GM19239 (cell line): Measurements from ENCODE around the gene KCTD21.
"Not testable (repeated sequence)": the region's sequence is repeated elsewhere in the genome, so short reads cannot be mapped to it uniquely, and the experiment has no call there.

Experiments
- DNase-seq: peaks from one replicate; pipeline ENCODE4 v3.0.0; 2011; ENCODE audit warnings: low spot score; ENCODE audit not compliant: insufficient read length
- FAIRE-seq: peaks from 2 replicates; lab custom pipeline; 2011; peaks lifted over from hg19 to GRCh38; lab: Jason Lieb, UNC

The KCTD21 gene

DNA sequence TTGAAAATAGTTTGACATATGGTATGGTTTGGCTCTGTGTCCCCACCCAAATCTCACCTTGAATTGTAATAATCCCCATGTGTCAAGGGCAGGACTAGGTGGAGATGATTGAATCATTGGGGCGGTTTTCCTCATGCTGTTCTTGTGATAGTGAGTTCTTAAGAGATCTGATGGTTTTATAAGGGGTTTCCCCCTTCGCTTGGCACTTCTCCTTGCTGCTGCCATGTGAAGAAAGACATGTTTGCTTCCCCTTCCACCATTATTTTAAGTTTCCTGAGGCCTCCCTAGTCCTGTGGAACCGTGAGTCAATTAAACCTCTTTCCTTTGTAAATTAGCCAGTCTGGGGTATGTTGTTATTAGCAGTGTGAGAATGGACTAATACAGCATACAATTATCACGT lies 7.7 kb downstream of the KCTD21 start:
- no peak for FAIRE-seq
- no peak for DNase-seq

DNA sequence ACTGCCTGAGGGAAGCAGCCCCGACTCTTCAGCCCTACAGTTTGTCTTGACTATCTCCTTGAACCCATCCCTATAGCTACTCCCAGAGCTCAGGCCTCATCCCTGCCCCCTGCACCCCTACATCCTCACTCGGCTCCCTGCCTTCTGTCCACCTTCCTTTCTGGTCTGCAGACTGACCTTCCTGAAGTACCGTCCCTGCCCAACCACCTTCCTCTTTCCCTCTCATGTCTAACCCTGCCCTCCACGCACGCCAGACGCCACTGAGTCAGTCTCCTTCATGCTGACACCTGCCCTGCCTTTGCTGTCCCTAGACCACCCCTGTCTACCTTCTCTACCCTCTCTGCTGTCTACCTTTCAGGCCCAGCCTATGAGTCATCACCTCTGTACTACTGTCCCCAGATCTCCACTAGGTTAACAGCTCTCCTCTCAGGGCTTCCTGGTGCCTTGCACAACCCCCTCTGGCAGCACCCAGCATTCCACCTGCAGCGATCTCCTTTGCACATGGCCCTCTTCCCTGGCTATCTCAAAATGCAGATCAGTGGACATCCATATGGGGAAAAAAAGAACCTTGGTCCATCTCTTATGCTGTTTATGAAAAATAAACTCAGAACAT lies 8.9 kb downstream of the KCTD21 start:
- FAIRE-seq, result no peak
- DNase-seq, result no peak

DNA sequence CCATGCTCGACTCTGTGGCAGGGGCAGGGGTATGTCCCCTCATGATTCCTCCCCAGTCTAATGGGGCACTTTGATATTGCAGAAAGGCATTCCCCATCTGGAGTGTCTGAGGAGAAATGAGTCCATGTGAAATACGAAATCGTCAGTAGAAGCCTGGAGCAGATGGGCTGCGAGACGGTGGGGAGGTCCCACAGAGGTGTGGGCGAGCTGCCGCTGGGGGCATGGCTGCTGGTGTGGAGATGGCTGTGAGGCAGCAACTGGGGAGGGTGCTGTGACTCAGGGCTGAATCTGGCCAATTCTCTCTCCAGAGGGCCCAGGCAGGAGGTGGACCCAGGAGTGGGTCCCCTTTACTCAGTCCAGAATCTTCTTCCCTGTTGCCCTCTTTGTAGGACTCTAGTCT lies 11.2 kb downstream of the KCTD21 start:
- no peak for FAIRE-seq

DNA sequence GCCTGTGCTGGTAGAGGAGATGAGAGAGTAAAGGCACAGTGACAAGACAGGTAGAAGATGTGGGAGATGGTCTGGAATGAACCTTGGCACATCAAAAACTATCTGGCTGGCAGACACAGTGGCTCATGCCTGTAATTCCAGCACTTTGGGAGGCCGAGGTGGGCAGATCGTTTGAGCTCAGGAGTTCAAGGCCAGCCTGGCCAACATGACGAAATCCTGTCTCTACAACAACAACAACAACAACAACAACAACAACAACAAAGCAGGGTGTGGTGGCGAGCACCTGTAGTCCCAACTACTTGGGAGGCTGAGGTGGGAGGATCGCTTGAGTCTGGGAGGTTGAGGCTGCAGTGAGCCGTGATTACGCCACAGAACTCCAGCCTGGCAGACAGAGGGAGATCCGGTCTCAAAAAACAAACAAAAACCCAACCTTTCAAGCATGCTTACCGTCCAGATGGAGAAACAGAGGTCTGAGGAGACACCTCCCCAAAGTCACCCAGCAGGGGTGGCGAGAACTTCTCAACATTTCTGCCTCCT lies 11.8 kb downstream of the KCTD21 start:
- FAIRE-seq (no peak), DNase-seq (no peak)

More for the DNA sequence above, 11.2 kb downstream of the KCTD21 start:
- no peak for DNase-seq

DNA sequence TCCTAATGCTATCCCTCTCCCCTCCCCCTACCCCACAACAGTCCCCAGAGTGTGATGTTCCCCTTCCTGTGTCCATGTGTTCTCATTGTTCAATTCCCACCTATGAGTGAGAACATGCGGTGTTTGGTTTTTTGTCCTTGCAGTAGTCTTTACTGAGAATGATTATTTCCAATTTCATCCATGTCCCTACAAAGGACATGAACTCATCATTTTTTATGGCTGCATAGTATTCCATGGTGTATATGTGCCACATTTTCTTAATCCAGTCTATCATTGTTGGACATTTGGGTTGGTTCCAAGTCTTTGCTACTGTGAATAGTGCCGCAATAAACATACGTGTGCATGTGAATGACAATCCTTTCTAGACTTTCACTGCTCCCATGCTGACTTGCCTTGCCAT lies 12.6 kb downstream of the KCTD21 start:
- not testable (repeated sequence) for DNase-seq, FAIRE-seq

DNA sequence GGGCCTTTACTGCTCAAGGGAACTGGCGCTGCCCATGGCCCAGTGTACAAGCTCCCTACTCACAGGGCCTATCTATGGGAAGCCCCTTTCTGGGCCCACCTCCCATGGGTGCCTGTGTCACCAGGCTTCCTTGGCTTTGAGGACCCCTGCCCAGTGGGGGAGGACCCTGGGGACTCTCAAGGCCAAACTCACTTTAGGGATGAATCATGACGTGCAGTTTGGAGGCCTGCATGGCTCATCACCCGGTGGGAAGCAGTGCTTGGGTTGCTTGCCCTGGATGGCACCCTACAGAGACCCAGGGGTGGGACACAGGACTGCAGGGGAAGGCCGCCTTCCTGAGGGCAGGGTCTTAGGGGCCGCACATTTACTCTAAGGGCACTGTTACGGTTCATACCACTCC lies 16.5 kb downstream of the KCTD21 start:
- DNase-seq (no peak), FAIRE-seq (no peak)

DNA sequence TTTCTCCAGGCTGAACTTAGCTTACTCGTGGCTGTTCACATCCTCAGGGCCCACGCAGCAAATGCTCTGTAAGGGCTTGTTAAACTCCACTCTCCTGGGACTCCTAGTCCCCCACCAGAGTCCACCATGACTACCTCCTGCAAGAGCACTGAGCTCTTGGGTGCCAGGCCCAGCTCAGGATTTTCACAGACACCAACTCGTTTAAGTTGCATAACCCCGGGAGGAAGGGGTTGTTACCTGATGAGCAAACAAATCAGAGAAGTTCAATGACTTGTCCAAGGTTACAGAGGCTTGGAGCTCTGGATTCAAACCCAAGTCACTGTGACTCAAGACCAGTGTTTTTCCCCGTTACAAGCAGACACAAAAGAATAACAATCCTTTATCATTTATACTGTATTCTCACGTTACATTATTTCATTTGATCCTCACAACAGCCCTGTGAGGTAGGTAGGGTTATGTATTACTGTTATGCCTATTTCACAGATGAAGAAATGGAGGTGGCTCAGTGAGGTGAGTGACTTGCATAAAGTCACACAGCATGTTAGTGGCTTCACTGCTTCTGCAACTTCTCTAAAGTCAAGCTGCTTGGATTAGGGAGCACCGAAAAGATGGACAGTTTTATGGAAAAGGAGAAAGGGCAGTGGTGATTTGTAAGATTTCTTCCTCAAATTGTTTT lies 17.4 kb downstream of the KCTD21 start:
- no peak for FAIRE-seq
- no peak for DNase-seq

DNA sequence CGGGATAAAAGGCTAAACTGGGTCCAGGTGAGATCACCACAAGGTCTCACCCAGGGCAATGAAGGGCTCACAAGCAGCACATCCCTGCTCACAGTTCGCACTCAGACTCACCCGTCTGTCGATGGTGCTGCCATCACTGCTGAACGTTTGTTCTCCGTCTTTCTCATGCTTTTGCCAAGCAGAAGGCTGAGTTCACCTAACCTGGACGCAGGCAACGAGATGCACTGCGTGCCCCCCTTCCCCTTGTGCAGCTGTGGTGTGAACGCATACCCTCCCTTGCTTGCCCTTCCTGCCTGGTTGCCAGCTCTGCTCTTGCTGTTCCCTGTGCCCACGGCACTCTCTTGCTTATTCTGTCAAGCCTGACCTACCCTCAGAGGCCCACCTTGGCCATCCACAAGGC lies 18.0 kb downstream of the KCTD21 start:
- FAIRE-seq, result no peak
- no peak for DNase-seq

DNA sequence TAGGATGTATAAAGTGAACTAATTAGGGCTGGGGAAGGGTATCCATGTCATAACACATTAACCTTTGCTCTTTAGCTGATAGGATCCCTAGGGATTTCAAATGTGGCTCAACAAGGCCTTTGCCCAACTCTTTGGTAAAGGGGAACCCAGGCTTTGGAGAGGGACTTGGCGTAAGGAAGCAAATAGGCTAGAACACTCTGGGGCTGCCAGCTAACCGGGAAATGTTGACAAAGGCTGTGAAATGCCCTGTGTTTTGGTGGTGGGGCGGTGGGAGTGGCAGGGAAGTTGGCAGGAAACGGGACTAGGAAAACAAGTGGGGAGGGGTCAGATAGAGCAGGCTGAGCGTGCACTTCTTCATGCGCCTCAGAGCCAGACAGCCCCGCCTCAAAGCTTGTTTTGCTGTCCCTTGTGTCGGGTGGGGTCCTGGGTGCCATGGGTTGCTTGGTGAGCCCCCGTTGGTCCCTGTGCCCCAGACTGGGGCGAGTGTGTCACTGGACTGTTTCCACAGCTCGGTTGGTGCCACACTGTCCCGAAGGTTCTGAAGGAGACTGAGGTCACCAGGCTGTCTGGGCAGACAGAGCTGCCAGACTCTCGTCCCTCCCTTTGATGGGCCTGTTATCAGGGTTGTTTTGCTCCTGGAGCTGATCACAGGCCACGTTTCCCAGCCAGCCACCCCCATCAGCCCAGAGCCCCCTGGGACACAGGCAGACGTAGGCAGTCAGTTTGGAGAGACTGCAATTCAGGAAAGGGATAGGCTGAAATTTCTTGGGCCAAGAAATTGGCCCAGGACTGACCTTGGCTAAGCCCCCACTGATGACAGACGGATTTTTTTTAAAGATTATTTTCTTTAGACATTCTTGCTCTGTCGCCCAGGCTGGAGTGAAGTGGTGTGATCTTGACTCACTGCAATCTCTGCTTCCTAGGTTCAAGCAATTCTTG lies 19.6 kb downstream of the KCTD21 start:
- DNase-seq, result no peak
- no peak for FAIRE-seq

DNA sequence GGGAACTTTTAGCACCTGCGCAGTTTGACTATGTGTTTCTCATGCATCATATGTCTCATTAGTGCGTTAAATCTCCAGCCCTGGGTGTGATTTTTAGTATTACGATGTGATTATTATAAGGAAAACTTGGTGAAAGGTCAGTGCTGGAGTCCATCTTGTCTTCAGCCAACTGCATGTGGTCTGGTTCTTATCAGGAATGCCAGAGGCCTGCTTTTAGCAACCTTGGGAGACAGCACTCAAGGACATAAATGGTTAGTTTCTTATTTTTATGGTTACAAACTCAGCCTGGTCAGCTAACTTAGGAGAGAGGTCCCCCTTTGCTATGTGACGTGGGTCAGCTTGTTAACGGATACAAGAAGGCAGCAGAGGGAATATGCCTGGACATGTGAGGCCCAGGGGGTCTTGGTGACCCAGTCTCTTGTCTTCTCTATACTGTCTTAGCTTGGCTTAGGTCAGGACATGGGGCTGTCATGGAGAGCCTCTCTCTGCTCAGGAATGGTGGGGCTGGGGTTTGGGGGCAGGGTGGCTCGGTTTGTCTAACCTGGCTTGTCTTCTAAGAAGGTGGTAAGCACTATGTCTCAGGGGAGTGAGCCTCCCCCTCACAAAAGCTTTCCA lies 21.5 kb downstream of the KCTD21 start:
- FAIRE-seq (no peak), DNase-seq (no peak)

DNA sequence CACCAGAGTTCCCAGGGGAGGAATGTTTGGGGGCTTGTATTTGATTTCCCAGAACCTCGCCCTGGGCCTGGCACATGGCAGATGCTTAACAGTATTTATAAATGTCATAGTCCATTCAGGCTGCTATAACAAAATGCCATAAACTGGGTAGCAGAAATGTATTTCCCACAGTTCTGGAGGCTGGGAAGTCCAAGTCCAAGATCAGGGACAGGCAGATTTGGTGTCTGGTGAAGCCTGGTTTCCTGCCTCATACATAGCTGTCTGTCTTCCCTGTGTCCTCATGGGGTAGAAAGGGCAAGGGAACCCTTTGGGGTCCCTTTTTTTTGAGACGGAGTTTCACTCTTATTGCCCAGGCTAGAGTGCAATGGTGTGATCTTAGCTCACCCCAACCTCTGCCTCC lies 24.0 kb downstream of the KCTD21 start:
- DNase-seq, result no peak
- FAIRE-seq, result no peak

DNA sequence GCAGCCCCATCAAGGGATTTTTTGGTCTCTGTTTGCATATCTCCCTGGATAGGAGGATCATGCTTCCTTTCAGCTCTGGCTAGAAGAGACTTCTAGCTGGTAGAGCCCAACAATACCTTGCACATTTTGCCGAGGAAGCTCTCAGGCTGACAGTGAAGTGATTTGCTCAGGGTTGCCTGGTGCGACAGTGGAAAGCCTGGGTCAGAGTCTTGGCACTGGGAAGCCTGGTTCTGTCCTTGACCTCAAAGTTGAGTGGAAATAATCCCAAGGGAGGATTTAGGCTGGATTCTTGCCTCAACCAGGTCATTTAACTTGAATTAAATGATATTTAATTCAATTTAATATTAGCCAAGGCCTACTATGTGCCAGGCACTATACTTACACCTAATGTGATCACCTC lies 24.6 kb downstream of the KCTD21 start:
- FAIRE-seq (no peak), DNase-seq (no peak)

DNA sequence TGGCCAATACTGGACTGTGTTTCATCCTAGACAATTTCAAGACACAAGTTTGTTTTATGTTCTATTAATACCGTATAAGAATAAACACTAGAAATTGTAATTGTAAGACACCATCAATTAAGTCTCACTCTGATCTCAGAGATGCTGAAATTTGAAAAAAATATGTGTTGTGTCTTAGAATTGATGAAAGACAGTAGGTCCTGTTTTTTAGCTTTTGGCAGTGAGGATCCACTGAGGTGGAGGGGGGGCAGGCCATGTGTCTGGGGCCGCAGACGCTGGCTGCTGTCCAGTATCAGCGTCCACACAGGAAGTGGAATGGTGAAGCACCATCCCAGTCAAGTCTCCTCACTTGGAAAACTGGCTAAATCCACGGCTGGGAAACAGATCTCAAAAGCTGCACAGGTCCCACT lies 26.5 kb downstream of the KCTD21 start:
- FAIRE-seq, result no peak
- no peak for DNase-seq

DNA sequence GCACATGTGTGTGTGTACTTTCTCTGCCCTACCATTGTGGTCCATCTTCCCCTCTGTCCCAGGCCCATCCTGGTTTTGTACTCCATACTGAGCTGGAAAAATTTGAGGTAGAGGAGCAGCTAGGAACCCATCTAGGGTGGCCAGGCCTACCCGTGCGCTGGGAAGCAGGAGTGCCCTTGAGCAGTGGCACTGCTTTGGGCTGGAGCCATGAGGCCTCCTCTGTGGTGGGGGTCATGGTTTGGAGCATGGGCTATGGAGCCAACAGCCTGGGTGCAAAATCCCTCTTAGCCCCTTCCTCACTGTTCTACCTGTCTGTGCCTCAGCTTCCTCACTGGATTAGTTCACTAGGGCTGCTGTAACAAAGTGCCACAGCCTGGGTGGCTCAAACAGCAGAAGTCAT lies 27.1 kb downstream of the KCTD21 start:
- no peak for DNase-seq
- no peak for FAIRE-seq

DNA sequence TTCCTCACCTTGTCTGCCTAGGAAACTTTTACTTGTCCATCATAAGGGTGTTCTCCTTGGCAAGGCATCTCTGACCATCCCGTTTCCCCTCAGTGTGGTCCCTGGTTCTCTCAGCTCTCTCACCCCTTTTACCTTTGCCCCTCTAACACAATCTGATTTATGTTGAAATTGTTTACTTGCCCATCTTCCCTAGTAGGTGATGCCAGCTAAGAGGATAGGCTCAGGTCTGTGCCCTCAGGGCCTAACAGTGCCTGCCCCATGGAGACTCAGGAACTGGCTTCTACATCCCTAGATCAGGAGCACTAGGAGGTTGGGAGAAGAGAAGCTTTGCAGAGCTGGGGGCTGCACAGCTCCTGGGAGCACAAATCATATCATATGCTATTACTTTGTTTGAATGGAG lies 27.9 kb downstream of the KCTD21 start:
- no peak for FAIRE-seq

DNA sequence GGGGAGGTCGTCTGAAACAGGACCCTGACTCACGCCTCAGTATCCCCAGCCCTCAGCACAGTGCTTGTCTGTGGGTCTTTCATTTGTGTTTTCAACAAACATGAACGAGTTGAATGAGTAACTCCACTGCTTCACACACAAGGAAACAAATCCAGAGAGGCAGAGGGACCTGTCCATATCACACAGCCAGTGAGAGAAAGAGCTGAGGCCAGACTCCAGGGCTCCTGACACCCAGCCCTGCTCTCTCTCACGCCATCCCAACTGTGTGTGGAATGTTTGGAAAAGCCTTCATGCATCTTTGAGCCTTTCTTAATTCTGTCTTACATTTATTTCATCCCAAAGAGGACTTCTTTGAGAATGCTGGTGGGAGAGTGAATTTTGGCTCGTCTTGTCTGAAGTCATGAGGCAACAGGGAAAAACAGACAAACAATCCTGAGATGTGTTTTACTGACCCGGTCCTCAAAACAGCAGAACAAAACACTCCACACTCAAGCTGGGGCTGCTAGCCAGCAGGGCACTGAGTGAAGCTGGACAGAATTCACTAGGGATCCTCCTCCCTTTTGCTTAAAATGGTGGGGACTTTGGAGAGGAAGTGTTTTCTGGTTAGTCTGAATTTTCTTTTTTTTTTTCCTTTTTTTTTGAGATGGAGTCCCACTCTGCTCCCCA lies 29.3 kb downstream of the KCTD21 start:
- no peak for FAIRE-seq
- no peak for DNase-seq

More for the DNA sequence above, 27.9 kb downstream of the KCTD21 start:
- no peak for DNase-seq

DNA sequence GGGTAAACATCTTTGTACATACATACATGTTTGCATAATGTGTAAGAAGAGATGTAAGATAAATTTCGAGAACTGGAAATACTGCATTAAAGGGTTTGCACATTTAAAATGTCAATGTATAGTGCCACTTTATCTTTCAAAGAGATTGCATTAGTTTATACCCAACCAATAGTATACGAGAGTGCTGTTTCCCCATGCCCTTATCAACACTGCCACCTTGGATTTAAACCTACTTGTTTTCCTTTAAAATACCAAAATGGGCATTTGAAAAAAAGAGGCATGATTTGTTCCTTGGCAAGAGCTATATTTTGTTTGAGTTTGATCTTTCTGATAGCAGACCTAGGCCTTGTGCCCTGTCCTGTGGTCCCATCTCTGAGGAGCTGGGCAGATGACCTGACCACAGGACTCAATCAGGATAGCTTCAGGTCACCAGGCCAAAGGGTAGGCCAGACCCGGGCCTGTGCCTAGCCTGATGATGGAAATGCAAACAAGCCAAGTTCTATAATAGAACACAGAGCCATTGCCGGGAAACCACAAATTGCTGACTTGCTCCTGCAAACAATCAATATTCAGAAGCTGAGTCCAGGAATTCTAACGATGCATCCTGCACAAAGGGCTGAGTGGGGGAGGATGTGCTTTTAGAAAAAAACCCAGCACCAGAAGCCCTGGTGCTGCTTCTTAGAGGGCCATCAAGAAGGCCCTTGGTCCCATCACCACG lies 32.1 kb downstream of the KCTD21 start:
- DNase-seq (no peak), FAIRE-seq (no peak)

DNA sequence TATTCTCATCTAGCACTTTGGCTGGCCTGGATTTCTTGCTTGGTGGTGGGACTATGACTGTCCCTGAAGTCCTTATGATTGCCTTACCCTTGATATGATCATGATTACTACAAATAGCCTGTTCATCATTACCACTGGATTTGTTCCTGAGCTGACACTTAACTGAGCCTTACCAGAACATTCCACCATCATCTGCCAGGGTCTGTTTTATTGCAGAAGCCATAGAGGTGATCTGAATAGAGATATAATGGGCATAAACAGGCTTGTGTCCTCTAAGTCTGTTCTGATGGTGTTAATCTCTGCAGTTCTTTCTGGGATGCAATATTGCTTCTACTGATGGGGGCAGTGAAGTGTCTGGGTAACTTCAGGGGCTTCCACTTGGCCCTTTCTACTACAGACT lies 36.6 kb downstream of the KCTD21 start:
- DNase-seq (no peak), FAIRE-seq (no peak)

DNA sequence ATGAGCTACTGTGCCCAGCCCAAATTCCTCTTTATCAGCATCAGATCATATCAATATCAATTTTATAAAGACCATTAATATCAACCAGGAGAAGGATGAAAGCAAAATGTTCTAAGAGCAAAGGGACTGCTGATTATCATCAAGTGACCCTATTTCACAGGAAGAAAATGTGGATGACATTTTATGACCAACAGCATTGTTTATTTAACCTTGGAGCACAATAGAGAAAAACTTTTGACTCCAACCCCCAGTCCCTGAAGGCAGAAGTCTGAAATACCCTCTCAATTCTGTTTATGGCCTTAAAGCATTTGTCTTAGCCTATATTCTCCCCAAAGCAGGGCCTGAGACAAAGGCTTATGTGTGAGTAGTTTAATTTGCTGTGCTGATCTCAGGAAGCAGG lies 37.7 kb downstream of the KCTD21 start:
- no peak for DNase-seq

More for the DNA sequence above, 37.7 kb downstream of the KCTD21 start:
- FAIRE-seq, result no peak
